T-helper 22 cell (primary cell): Measurements from ENCODE around the gene KIF3A.

Source experiments
- DNase-seq: peaks from one replicate; pipeline ENCODE4 v3.0.0-alpha.2; 2020; ENCODE audit warnings: low read depth

Gene KIF3A

GRCh38 chr5:132677682-132678400, 59.5 kb downstream of the KIF3A start:
- no peak for DNase-seq

GRCh38 chr5:132677191-132677590, 60.2 kb downstream of the KIF3A start:
- no peak for DNase-seq

- DNase-seq, result no peak
Observed at GRCh38 chr5:132675936-132676689, 61.2 kb downstream of the KIF3A start.

- DNase-seq, result no peak
Observed at GRCh38 chr5:132674671-132675506, 62.5 kb downstream of the KIF3A start.

- DNase-seq, result no peak
Observed at GRCh38 chr5:132673939-132674630, 63.3 kb downstream of the KIF3A start, which contains the start of gene IL4. Gene IL4, plus strand, starts transcription at chr5:132673989. Its CDS starts 62 bp downstream, at chr5:132674051.

GRCh38 chr5:132673488-132673887, 63.9 kb downstream of the KIF3A start:
- no peak for DNase-seq

GRCh38 chr5:132671000-132671399, 66.3 kb downstream of the KIF3A start:
- no peak for DNase-seq

GRCh38 chr5:132669966-132670882, 67.1 kb downstream of the KIF3A start:
- DNase-seq, result no peak

GRCh38 chr5:132669455-132669820, 67.9 kb downstream of the KIF3A start:
- no peak for DNase-seq

- no peak for DNase-seq
Observed at GRCh38 chr5:132668706-132669454, 68.5 kb downstream of the KIF3A start.

GRCh38 chr5:132667761-132668705, 69.3 kb downstream of the KIF3A start:
- DNase-seq, result no peak

GRCh38 chr5:132667309-132667708, 70.0 kb downstream of the KIF3A start:
- DNase-seq, result no peak

GRCh38 chr5:132666310-132667123, 70.8 kb downstream of the KIF3A start:
- DNase-seq, result no peak

GRCh38 chr5:132665574-132666080, 71.7 kb downstream of the KIF3A start:
- no peak for DNase-seq

GRCh38 chr5:132664696-132665209, 72.6 kb downstream of the KIF3A start:
- no peak for DNase-seq

GRCh38 chr5:132663771-132664695, 73.3 kb downstream of the KIF3A start:
- DNase-seq, result no peak
